HG02943 (cell line): Measurements from ENCODE around the gene DTX4.

Experiments used
- ATAC-seq: cut with Tn5 transposase; IDR thresholded peaks from one replicate; pipeline ENCODE4 v1.9.1; 2021; ENCODE audit warnings: mild to moderate bottlenecking, low read depth, moderate library complexity; ENCODE audit not compliant: unreplicated experiment

The DTX4 gene

GRCh38 chr11:59172345-59173079, 580 bp downstream of the DTX4 start:
- peak; percentile 34 for ATAC-seq

GRCh38 chr11:59173080-59173963, 1.4 kb downstream of the DTX4 start:
- ATAC-seq = no peak

GRCh38 chr11:59173964-59174663, 2.2 kb downstream of the DTX4 start:
- ATAC-seq = no peak

GRCh38 chr11:59174664-59175033, 2.7 kb downstream of the DTX4 start:
- ATAC-seq = no peak

GRCh38 chr11:59175091-59175501, 3.2 kb downstream of the DTX4 start:
- no peak for ATAC-seq

DNA sequence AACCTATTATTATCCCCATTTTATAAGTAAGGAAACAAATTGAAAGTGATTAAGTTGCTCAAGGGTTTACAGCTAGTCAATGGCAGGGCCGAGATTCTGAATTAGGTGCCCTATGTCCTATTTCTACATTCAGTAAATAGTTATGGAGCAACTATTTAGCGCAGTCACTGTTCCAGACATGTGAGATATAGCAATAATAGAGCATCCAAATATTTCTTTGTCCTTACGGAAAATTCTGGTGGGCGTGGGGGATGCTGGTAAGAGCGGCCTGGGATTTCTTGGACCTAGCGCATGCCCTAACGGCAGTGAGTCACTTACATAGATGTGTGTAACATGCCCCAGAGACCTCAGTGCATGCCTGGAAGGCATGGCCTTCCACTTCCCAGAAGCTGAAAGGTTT, 4.4 kb downstream of the DTX4 start:
- no peak for ATAC-seq

DNA sequence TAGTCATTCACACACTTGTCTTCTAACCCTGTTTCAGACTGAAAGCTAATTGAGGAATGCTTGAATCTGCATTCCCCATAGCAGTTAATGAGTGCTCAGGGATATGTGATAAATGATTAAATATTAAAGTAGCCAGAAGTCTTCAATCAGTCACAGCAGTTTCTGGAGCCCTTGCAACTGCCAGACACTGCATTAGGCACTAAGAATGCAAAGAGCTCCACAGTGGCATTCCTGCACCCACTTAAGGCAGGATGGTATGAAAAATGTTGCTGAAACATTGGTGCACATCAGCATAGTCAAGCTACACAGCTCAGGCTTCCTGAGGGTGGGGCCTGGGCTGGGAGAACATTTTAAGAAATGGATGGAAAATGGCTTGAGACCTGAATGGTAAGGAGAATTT, 6.5 kb downstream of the DTX4 start:
- ATAC-seq = no peak

GRCh38 chr11:59179121-59179520, 7.2 kb downstream of the DTX4 start:
- ATAC-seq = no peak

GRCh38 chr11:59180168-59180776, 8.3 kb downstream of the DTX4 start:
- ATAC-seq = no peak

DNA sequence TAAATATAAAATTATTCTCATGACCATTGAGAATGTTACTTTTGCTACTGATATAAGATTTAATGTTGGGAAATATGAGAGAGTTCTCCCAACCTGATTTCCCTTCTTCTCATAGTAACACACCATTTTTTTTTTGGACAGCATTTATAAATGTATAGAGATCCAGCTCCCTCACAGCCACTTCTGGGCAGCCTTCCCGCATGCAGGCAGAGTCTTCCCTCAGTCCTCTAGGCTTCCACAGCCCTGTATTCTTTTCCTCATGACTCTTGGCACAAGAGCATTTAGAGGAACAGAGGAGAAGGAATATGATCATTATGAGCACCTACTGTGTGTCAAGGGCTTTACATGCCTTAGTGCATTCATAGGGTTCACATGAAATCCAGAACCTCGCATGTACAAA, 9.0 kb downstream of the DTX4 start:
- no peak for ATAC-seq

- no peak for ATAC-seq
These were observed 10.0 kb downstream of the DTX4 start for GRCh38 chr11:59181746-59182456.

DNA sequence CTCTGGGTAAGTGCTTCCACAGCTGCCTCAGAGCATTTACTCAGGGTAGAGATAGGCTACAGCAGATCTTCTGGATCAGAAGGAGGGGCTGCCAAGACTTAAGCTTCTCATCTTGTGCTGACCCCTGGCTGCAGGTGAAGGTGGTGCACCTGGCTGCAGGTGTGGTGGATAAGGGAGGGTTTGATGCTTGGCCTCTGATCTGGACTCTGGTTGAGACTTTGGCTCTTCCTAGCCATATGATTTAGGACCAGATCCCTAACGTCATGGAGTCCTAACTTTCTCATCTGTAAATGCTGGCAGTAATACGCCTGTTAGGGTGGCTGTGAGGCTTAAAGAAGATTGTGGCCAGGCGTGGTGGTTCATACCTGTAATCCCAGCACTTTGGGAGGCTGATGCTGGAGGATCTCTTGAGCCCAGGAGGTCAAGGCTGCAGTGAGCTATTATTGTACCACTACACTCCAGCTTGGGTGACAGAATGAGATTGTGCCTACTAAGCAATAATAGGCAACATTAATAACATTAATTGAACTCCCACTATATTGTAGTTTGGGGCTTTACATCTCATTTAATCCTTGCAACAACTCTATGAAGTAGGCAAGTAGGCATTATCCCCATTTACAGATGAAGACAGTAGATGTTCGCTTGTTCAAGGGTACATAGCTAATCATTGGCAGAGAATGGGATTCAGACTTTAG, 10.7 kb downstream of the DTX4 start:
- no peak for ATAC-seq

GRCh38 chr11:59183771-59184170, 11.8 kb downstream of the DTX4 start:
- no peak for ATAC-seq

DNA sequence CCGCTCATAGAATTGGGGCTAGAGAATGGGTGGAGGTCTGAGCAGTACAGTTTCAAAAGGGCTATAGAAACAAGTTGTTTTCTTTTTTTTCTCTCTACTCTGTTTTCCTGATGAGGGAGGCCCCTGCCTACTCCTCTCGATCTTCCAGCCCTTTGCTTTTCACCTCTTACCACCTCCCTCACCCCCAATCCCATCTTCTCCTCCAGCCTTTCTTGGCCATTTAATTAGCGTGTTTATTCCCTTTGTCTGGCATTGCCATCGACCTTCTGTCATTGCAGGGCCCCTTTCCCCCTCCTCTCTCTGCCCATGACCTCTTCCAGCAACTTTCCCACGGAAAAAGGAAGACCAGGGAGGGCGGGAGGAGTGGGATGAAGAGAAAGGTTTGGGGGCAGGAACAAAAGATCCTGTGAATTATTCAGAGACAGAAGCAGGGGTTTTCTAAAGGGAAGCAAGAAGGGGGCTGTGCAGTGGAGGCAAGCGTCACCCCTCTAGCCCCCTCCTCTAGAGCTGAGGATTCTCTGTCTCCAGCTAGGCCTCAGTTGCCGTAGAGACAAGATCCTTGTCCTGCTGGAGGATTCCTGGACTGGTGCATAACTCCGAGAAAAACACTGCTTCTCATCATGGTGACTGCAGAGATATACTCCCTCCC, 12.9 kb downstream of the DTX4 start:
- ATAC-seq = no peak

- ATAC-seq = no peak
These were observed 13.5 kb downstream of the DTX4 start for GRCh38 chr11:59185386-59185945.

DNA sequence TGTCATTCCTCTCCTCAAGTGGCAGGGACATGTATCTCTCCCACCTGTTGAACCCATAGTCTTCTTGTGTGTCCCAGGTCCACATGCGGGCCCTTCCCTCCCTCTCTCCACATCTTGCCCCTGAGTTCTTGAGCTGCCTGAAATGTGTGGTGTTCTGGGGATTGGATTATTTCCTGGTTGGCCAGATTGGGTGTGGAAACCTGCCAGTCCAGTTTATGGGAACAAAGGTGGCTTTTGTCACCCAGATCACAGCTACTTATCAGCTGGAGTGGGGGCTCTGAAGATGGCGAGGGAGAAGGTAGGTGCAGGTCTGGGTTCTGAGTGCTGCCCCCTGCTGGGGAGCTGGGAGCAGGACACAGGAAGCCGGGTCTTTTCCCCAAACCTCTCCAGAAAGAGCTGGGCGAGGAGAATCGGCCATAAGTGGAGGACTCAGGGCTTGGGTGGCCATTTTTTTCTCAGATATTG, 14.2 kb downstream of the DTX4 start:
- peak; percentile 56 for ATAC-seq

DNA sequence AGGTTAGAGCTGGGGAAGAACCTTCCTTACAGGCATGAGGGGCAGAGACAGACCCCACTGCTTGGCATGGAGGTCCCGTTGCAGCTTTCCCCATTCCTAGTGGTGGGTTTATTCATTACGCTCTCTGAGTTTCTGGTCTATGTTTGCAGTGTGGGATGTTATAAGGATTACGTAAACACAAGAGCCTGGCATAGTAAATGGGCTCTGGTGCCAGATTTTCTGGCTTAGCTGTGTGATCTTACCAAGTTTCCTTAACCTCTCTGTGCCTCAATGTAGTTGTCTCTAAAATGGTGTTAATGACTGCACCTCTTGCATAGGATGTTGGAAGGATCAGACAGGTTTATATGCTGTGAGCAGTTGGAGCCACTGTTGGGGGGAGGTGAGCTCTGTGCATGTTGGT, 15.1 kb downstream of the DTX4 start:
- no peak for ATAC-seq

DNA sequence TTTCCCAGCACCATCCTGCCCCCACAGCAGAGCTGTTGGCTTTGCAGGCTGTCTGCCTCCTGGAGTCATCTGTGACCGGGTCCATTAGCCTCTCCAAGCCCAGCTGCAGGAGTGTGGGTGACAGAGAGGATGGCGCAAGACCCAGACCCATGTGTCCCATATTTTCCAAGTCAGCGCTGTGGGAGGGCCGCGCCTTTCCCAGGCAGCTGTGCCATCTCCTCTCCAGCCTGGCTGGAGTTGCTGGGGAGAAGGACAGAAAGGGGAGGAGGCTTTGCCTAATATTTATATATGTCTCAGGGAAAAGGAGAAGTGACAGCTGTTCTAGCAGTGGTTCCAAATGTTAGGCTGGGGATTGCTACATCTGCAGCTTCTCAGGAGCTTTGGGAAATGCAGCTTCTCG, 15.7 kb downstream of the DTX4 start:
- ATAC-seq = no peak

GRCh38 chr11:59188954-59189353, 17.0 kb downstream of the DTX4 start:
- ATAC-seq = no peak
